PC-3 (cell line): Measurements from ENCODE around the gene INKA2. TPM values are rescaled to one million over a fixed set of nuclear protein-coding genes. Genes with fewer than 3 reads are reported as not detected.

ENCODE experiments used
- ATAC-seq: fragments of 200-7000 bp; cut with Tn5 transposase; 2 replicates; pipeline ENCODE4 v1.9.1; 2020; ENCODE audit warnings: mild to moderate bottlenecking, moderate library complexity
- BruUV-seq: library from RNA; stranded (reverse); fragments of 400-500 nt; replicated peaks from 2 replicates; lab custom pipeline; 2021; lab: Mats Ljungman, UMichigan
- CTCF ChIA-PET: fragments of 300-600 bp; sonication (Branson Sonifier 250); formaldehyde crosslinking; loops from one replicate; lab custom pipeline; 2022; ENCODE audit warnings: antibody characterized with exemption; lab: Charles Lee
- POLR2A ChIA-PET: fragments of 300-600 bp; sonication (Branson Sonifier 250); formaldehyde crosslinking; loops from one replicate; lab custom pipeline; 2022; ENCODE audit warnings: antibody characterized with exemption; ENCODE audit not compliant: unreplicated experiment; lab: Charles Lee
- DNase-seq: peaks from one replicate; pipeline ENCODE4 v3.0.0-alpha.2; 2015
- H2AFZ ChIP-seq: fragments of 300-600 bp; sonication (generic); 2 replicates; pipeline ENCODE4 v1.6.0; 2016; ENCODE audit warnings: antibody characterized with exemption, low read length
- H3F3A ChIP-seq: fragments of 300-600 bp; sonication (generic); one replicate; pipeline ENCODE4 v1.6.0; 2017; ENCODE audit warnings: antibody characterized with exemption, low read length, control low read depth, mild to moderate bottlenecking; ENCODE audit not compliant: unreplicated experiment
- H3K27ac ChIP-seq: fragments of 300-600 bp; sonication (generic); 2 replicates; pipeline ENCODE4 v1.5.1; 2016; ENCODE audit warnings: mild to moderate bottlenecking, low read length
- H3K27me3 ChIP-seq: fragments of 300-600 bp; sonication (generic); 2 replicates; pipeline ENCODE4 v1.6.1; 2016; ENCODE audit warnings: low read length, mixed read lengths
- H3K36me3 ChIP-seq: fragments of 300-600 bp; sonication (generic); 2 replicates; pipeline ENCODE4 v1.6.1; 2016; ENCODE audit warnings: low read depth, mixed run types, low read length, mixed read lengths
- H3K4me1 ChIP-seq: fragments of 300-600 bp; sonication (generic); 2 replicates; pipeline ENCODE4 v1.5.1; 2016; ENCODE audit warnings: low read length; ENCODE audit not compliant: insufficient read depth
- H3K4me2 ChIP-seq: fragments of 300-600 bp; sonication (generic); 2 replicates; pipeline ENCODE4 v1.6.0; 2016; ENCODE audit warnings: low read length
- H3K4me3 ChIP-seq: fragments of 300-600 bp; sonication (generic); 2 replicates; pipeline ENCODE4 v1.5.1; 2016; ENCODE audit warnings: mild to moderate bottlenecking, low read length, mixed read lengths
- H3K79me2 ChIP-seq: fragments of 300-600 bp; sonication (generic); 2 replicates; pipeline ENCODE4 v1.6.1; 2017; ENCODE audit warnings: low read length, mixed read lengths
- H3K9ac ChIP-seq: fragments of 300-600 bp; sonication (generic); 2 replicates; pipeline ENCODE4 v1.6.0; 2016; ENCODE audit warnings: mild to moderate bottlenecking, low read length
- H3K9me2 ChIP-seq: fragments of 300-600 bp; sonication (generic); replicated peaks from 2 replicates; pipeline ENCODE4 v1.6.1; 2016; ENCODE audit warnings: mixed run types, low read length, mixed read lengths
- H3K9me3 ChIP-seq: fragments of 300-600 bp; sonication (generic); 2 replicates; pipeline ENCODE4 v1.6.1; 2016; ENCODE audit warnings: low read length, mixed read lengths
- H4K20me1 ChIP-seq: fragments of 300-600 bp; sonication (generic); 2 replicates; pipeline ENCODE4 v1.6.1; 2016; ENCODE audit warnings: low read length, mixed read lengths
- EZH2 ChIP-seq: fragments of 300-600 bp; sonication (generic); IDR thresholded peaks from one replicate; pipeline ENCODE4 v1.6.1; 2017; ENCODE audit warnings: antibody characterized with exemption, mild to moderate bottlenecking, low read length; ENCODE audit not compliant: unreplicated experiment
- EZH2phosphoT487 ChIP-seq: fragments of 300-600 bp; sonication (generic); IDR thresholded peaks from 2 replicates; pipeline ENCODE4 v1.6.1; 2018; ENCODE audit warnings: mild to moderate bottlenecking, antibody characterized with exemption, low read length, borderline replicate concordance
- intact Hi-C: fragments of 100-400 bp; cut with micrococcal nuclease; formaldehyde crosslinking; loops from 2 replicates; pipeline ENCODE4 v1.9.0; 2023
- total RNA-seq: library from RNA; depleted of rRNA; stranded (reverse); fragments of >200 nt; gene quantifications from 2 replicates; pipeline ENCODE4 v1.2.3, GENCODE V29; 2014
- TF ChIP-seq, protein P1 (sequence below): fragments of 300-600 bp; sonication (generic); conservative IDR thresholded peaks from 2 replicates; pipeline ENCODE4 v1.5.1; 2017; ENCODE audit warnings: antibody characterized with exemption, low read depth, mild to moderate bottlenecking, low read length

Gene INKA2
- total RNA-seq, 1 experiment from 2014 or later = 0.11 TPM

DNA sequence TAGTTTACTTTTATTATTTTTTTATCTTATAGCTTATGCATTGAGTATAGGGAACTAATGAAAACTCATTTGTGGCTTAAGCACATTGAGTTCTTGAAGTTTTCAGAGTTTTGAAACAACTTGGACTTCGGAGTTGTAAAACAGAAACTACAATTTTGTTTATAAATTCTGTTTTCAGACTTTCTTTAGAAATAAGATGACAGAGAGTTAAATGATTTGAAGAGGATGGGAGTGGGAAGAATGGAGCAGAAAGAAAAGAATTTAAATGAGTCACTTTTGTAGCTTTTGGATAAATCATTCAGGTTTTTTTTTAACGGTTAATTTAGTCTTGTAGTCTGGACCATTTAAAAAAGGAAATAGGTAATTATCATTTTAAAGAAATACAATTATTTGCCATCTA lies 32.3 kb downstream of the INKA2 start:
- BruUV-seq = no TSS peak

DNA sequence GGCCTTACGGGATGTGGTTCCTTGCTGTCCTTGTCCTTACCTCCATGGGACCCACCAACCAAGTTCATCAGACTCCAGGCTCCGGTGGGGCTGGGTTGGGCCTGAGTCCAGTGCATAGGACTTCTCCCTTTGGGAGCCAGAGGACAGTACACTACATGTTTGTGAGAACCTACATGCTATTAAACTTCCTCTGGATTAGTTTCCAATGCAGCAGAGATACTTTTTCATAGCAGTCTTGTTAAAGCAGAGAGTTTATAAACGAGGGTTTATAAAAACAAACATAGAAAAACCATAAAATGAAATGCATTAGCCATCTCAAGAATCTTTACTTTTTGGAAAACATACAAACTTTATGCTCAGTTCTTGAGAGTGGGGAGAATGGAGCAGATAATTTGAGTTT lies 33.4 kb downstream of the INKA2 start:
- Histone ChIP-seq H3F3A (no peaks in the 10 kb centered on the region), H3K9ac (no peak overlapping the region), H3K4me1 (peaks cover 16% of the 10 kb centered on the region), H3K9me2 (no peaks in the 10 kb centered on the region), H3K4me3 (no peak overlapping the region), H2AFZ (no peak overlapping the region), H3K4me2 (no peak overlapping the region), H3K27ac (no peak overlapping the region), H4K20me1 (no peaks in the 10 kb centered on the region), H3K9me3 (no peaks in the 10 kb centered on the region), H3K79me2 (no peaks in the 10 kb centered on the region), H3K36me3 (0 out of 2 replicates have a peak, but pooled peaks cover 3% of the 10 kb centered on the region), H3K27me3 (no peaks in the 10 kb centered on the region)
- no peak for DNase-seq
- no peak for ATAC-seq
- intact Hi-C loops = loop anchor here (2.0 kb wide), 1 partner anchor 197 kb away; no protein-coding TSS in a partner anchor
- no peak for TF ChIP-seq EZH2
- TF ChIP-seq EZH2phosphoT487 = no peak
- TF ChIP-seq, protein P1, sequence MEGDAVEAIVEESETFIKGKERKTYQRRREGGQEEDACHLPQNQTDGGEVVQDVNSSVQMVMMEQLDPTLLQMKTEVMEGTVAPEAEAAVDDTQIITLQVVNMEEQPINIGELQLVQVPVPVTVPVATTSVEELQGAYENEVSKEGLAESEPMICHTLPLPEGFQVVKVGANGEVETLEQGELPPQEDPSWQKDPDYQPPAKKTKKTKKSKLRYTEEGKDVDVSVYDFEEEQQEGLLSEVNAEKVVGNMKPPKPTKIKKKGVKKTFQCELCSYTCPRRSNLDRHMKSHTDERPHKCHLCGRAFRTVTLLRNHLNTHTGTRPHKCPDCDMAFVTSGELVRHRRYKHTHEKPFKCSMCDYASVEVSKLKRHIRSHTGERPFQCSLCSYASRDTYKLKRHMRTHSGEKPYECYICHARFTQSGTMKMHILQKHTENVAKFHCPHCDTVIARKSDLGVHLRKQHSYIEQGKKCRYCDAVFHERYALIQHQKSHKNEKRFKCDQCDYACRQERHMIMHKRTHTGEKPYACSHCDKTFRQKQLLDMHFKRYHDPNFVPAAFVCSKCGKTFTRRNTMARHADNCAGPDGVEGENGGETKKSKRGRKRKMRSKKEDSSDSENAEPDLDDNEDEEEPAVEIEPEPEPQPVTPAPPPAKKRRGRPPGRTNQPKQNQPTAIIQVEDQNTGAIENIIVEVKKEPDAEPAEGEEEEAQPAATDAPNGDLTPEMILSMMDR = no peak
- ChIA-PET POLR2A (no interaction called here), CTCF (no interaction called here)
- BruUV-seq = no TSS peak

More for the DNA sequence above, 32.3 kb downstream of the INKA2 start:
- H2AFZ ChIP-seq = no peak overlapping the region
- ChIA-PET CTCF (interaction anchor here (0.7 kb wide), 1 partner anchor 45 kb away, joined by 3 read pairs; no protein-coding TSS in a partner anchor), POLR2A (no interaction called here)
- H4K20me1 ChIP-seq = no peaks in the 10 kb centered on the region
- H3K79me2 ChIP-seq = no peaks in the 10 kb centered on the region
- H3K4me2 ChIP-seq = no peak overlapping the region
- no peak overlapping the region for H3K9ac ChIP-seq
- H3F3A ChIP-seq = no peaks in the 10 kb centered on the region
- H3K27me3 ChIP-seq = no peaks in the 10 kb centered on the region
- 0 out of 2 replicates have a peak, but pooled peaks cover 3% of the 10 kb centered on the region for H3K36me3 ChIP-seq
- TF ChIP-seq EZH2 = no peak
- TF ChIP-seq, protein P1 = no peak
- TF ChIP-seq EZH2phosphoT487 = no peak
- no peak overlapping the region for H3K27ac ChIP-seq
- no peak overlapping the region for H3K4me3 ChIP-seq
- intact Hi-C loops = no loop called here
- no peaks in the 10 kb centered on the region for H3K9me3 ChIP-seq
- peaks cover 16% of the 10 kb centered on the region for H3K4me1 ChIP-seq
- no peaks in the 10 kb centered on the region for H3K9me2 ChIP-seq
- ATAC-seq (no peak), DNase-seq (no peak)

DNA sequence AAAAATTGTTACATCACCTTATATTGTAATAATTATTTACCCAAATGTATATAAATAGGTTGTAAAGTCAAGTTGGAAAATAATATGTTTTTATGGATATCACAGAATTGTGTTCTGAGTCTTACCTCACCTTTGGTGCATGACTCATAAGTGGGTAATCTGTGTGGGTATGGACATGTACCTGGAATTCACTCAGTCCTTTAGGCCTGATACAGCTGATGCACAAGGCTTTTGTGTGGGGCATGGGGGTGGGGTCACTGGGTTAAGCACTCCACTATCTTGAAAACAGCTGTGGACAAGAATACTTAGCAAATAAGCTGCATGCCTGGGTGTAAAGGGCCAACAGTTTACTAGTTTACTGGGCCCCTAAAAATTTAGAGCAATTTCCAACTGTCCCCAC lies 34.4 kb downstream of the INKA2 start:
- no peak overlapping the region for H3K27ac ChIP-seq
- H3K4me3 ChIP-seq = no peak overlapping the region
- ATAC-seq (peak; percentile 94), DNase-seq (peak; percentile 66)
- H3K27me3 ChIP-seq = no peaks in the 10 kb centered on the region
- intact Hi-C loops = loop anchor here (2.0 kb wide), 1 partner anchor 196 kb away; no protein-coding TSS in a partner anchor
- no peaks in the 10 kb centered on the region for H3K9me2 ChIP-seq
- H3K9ac ChIP-seq = no peak overlapping the region
- CTCF ChIA-PET = interaction anchor here (0.6 kb wide), 1 partner anchor 10 kb away, joined by 3 read pairs; no protein-coding TSS in a partner anchor
- no peak overlapping the region for H2AFZ ChIP-seq
- H3K4me1 ChIP-seq = peaks cover 16% of the 10 kb centered on the region
- H3K9me3 ChIP-seq = no peaks in the 10 kb centered on the region
- no peaks in the 10 kb centered on the region for H3K79me2 ChIP-seq
- BruUV-seq = no TSS peak
- H3K36me3 ChIP-seq = peaks cover 6% of the 10 kb centered on the region; the same call in 1 of the 2 replicates
- H3K4me2 ChIP-seq = no peak overlapping the region
- TF ChIP-seq EZH2phosphoT487 (no peak), EZH2 (no peak)
- TF ChIP-seq, protein P1 = no peak
- POLR2A ChIA-PET = no interaction called here
- no peaks in the 10 kb centered on the region for H3F3A ChIP-seq
- no peaks in the 10 kb centered on the region for H4K20me1 ChIP-seq
